ENCODE measurements around the gene NOTUM.
"Not testable (repeated sequence)": the region's sequence is repeated elsewhere in the genome, so short reads cannot be mapped to it uniquely, and the experiment has no call there.

The NOTUM gene

GRCh38 chr17:81983011-81983638 is 22.1 kb upstream of the NOTUM start:
- Histone ChIP-seq H3K4ac (ENCODE audit: low read length) (no peak overlapping the region), H3K79me1 (ENCODE audit: low read depth, low read length) (peaks cover 9% of the 10 kb centered on the region), H3K18ac (ENCODE audit: low read length) (no peak overlapping the region), H3K9ac (ENCODE audit: low read depth, low read length, poor library complexity) (peak overlapping the region; percentile 70), H2AFZ (ENCODE audit: low read length) (no peak overlapping the region), H4K8ac (ENCODE audit: low read depth, low read length) (peak overlapping the region; percentile 3), H3K4me1 (ENCODE audit: control insufficient read depth in 2 of 2, insufficient read depth in 1 of 2, low read depth in 1 of 2, low read length in 2 of 2) (peaks cover 0 to 4% of the 10 kb centered on the region in 2 donors), H2AK5ac (ENCODE audit: low read depth, low read length) (no peak overlapping the region), H3K9me3 (replicated peaks in 1 of 2; ENCODE audit: control insufficient read depth in 2 of 2, insufficient read depth in 1 of 2, low read depth in 1 of 2, low read length in 2 of 2) (peaks cover 0 to 3% of the 10 kb centered on the region in 2 donors), H3K23ac (ENCODE audit: low read depth, low read length, poor library complexity) (no peak overlapping the region), H4K91ac (ENCODE audit: low read depth, low read length, poor library complexity) (no peak overlapping the region), H3K27ac (replicated peaks; ENCODE audit: low read length) (no peak overlapping the region), H3K4me3 (ENCODE audit: low read length in 2 of 2) (peak overlapping the region in 1 of 2 donors; percentile 36), H2BK15ac (ENCODE audit: low read length) (no peak overlapping the region), H2BK12ac (ENCODE audit: low read length) (no peak overlapping the region), H2BK120ac (ENCODE audit: low read depth, low read length) (no peak overlapping the region), H3K27me3 (ENCODE audit: control insufficient read depth in 3 of 3, insufficient read depth in 3 of 3, low read depth in 1 of 3, low read length in 3 of 3) (no peaks in the 10 kb centered on the region), H3K36me3 (replicated peaks in 1 of 2; ENCODE audit: control insufficient read depth in 2 of 2, insufficient read depth in 2 of 2, low read length in 2 of 2) (peaks cover 14 to 60% of the 10 kb centered on the region in 2 donors), H2BK5ac (ENCODE audit: low read length) (no peak overlapping the region), H3K4me2 (ENCODE audit: insufficient read depth, low read length, poor library complexity, severe bottlenecking) (no peak overlapping the region), H3K14ac (ENCODE audit: low read length) (no peak overlapping the region)
- DNase-seq (ENCODE audit: low spot score), result no peak
- WGBS, 2 donors (ENCODE audit: extremely low coverage in 2 of 2, insufficient read length in 2 of 2, insufficient replicate concordance in 1 of 2), result no CpG with 5 or more reads among the region's 35 CpGs

- not testable (repeated sequence) for H3K18ac ChIP-seq (ENCODE audit: low read length); H3K79me1 ChIP-seq (ENCODE audit: low read depth, low read length); H2AFZ ChIP-seq (ENCODE audit: low read length); H3K4me2 ChIP-seq (ENCODE audit: insufficient read depth, low read length, poor library complexity, severe bottlenecking); H3K14ac ChIP-seq (ENCODE audit: low read length); H2AK5ac ChIP-seq (ENCODE audit: low read depth, low read length); H3K27ac ChIP-seq (replicated peaks; ENCODE audit: low read length); H3K9me3 ChIP-seq (replicated peaks in 1 of 2; ENCODE audit: control insufficient read depth in 2 of 2, insufficient read depth in 1 of 2, low read depth in 1 of 2, low read length in 2 of 2); DNase-seq (ENCODE audit: low spot score); H3K23ac ChIP-seq (ENCODE audit: low read depth, low read length, poor library complexity); H4K8ac ChIP-seq (ENCODE audit: low read depth, low read length); H3K4me1 ChIP-seq (ENCODE audit: control insufficient read depth in 2 of 2, insufficient read depth in 1 of 2, low read depth in 1 of 2, low read length in 2 of 2); H3K9ac ChIP-seq (ENCODE audit: low read depth, low read length, poor library complexity); H4K91ac ChIP-seq (ENCODE audit: low read depth, low read length, poor library complexity); H3K27me3 ChIP-seq (ENCODE audit: control insufficient read depth in 3 of 3, insufficient read depth in 3 of 3, low read depth in 1 of 3, low read length in 3 of 3); H3K4me3 ChIP-seq (ENCODE audit: low read length in 2 of 2); H2BK12ac ChIP-seq (ENCODE audit: low read length); H2BK15ac ChIP-seq (ENCODE audit: low read length); H3K4ac ChIP-seq (ENCODE audit: low read length); H2BK5ac ChIP-seq (ENCODE audit: low read length); H2BK120ac ChIP-seq (ENCODE audit: low read depth, low read length)
- no CpG with 5 or more reads among the region's 12 CpGs for WGBS, 2 donors (ENCODE audit: extremely low coverage in 2 of 2, insufficient read length in 2 of 2, insufficient replicate concordance in 1 of 2)
- H3K36me3 ChIP-seq (replicated peaks in 1 of 2; ENCODE audit: control insufficient read depth in 2 of 2, insufficient read depth in 2 of 2, low read length in 2 of 2), result peaks cover 11 to 49% of the 10 kb centered on the region in 2 donors
These were observed 20.5 kb upstream of the NOTUM start for GRCh38 chr17:81981511-81981910.

GRCh38 chr17:81980707-81981343 is 19.8 kb upstream of the NOTUM start:
- Histone ChIP-seq H2BK5ac (ENCODE audit: low read length) (no peak overlapping the region), H3K4me2 (ENCODE audit: insufficient read depth, low read length, poor library complexity, severe bottlenecking) (no peak overlapping the region), H2AK5ac (ENCODE audit: low read depth, low read length) (no peak overlapping the region), H3K23ac (ENCODE audit: low read depth, low read length, poor library complexity) (no peak overlapping the region), H3K4me3 (ENCODE audit: low read length in 2 of 2) (no peak overlapping the region), H3K9ac (ENCODE audit: low read depth, low read length, poor library complexity) (no peak overlapping the region), H3K18ac (ENCODE audit: low read length) (no peak overlapping the region), H3K27ac (replicated peaks; ENCODE audit: low read length) (no peak overlapping the region), H3K27me3 (ENCODE audit: control insufficient read depth in 3 of 3, insufficient read depth in 3 of 3, low read depth in 1 of 3, low read length in 3 of 3) (peaks cover 0 to 12% (median 0%) of the 10 kb centered on the region in 3 experiments), H3K14ac (ENCODE audit: low read length) (no peak overlapping the region), H4K91ac (ENCODE audit: low read depth, low read length, poor library complexity) (no peak overlapping the region), H2BK15ac (ENCODE audit: low read length) (no peak overlapping the region), H3K4ac (ENCODE audit: low read length) (no peak overlapping the region), H2BK12ac (ENCODE audit: low read length) (no peak overlapping the region), H3K9me3 (replicated peaks in 1 of 2; ENCODE audit: control insufficient read depth in 2 of 2, insufficient read depth in 1 of 2, low read depth in 1 of 2, low read length in 2 of 2) (peaks cover 0 to 3% of the 10 kb centered on the region in 2 donors), H3K79me1 (ENCODE audit: low read depth, low read length) (peaks cover 7% of the 10 kb centered on the region), H3K4me1 (ENCODE audit: control insufficient read depth in 2 of 2, insufficient read depth in 1 of 2, low read depth in 1 of 2, low read length in 2 of 2) (peaks cover 8% of the 10 kb centered on the region in 2 donors), H3K36me3 (replicated peaks in 1 of 2; ENCODE audit: control insufficient read depth in 2 of 2, insufficient read depth in 2 of 2, low read length in 2 of 2) (peaks cover 9 to 42% of the 10 kb centered on the region in 2 donors), H2AFZ (ENCODE audit: low read length) (no peak overlapping the region), H2BK120ac (ENCODE audit: low read depth, low read length) (no peak overlapping the region), H4K8ac (ENCODE audit: low read depth, low read length) (no peak overlapping the region)
- WGBS, 2 donors (ENCODE audit: extremely low coverage in 2 of 2, insufficient read length in 2 of 2, insufficient replicate concordance in 1 of 2), result no CpG with 5 or more reads among the region's 9 CpGs
- DNase-seq (ENCODE audit: low spot score), result no peak

GRCh38 chr17:81980122-81980521 is 19.1 kb upstream of the NOTUM start:
- Histone ChIP-seq H3K27me3 (ENCODE audit: control insufficient read depth in 3 of 3, insufficient read depth in 3 of 3, low read depth in 1 of 3, low read length in 3 of 3) (peaks cover 0 to 12% (median 0%) of the 10 kb centered on the region in 3 experiments), H3K27ac (replicated peaks; ENCODE audit: low read length) (no peak overlapping the region), H3K79me1 (ENCODE audit: low read depth, low read length) (peaks cover 7% of the 10 kb centered on the region), H3K4ac (ENCODE audit: low read length) (no peak overlapping the region), H3K14ac (ENCODE audit: low read length) (no peak overlapping the region), H3K23ac (ENCODE audit: low read depth, low read length, poor library complexity) (no peak overlapping the region), H2AFZ (ENCODE audit: low read length) (no peak overlapping the region), H3K9ac (ENCODE audit: low read depth, low read length, poor library complexity) (no peak overlapping the region), H3K9me3 (replicated peaks in 1 of 2; ENCODE audit: control insufficient read depth in 2 of 2, insufficient read depth in 1 of 2, low read depth in 1 of 2, low read length in 2 of 2) (peaks cover 0 to 3% of the 10 kb centered on the region in 2 donors), H2AK5ac (ENCODE audit: low read depth, low read length) (no peak overlapping the region), H2BK5ac (ENCODE audit: low read length) (no peak overlapping the region), H3K18ac (ENCODE audit: low read length) (no peak overlapping the region), H3K4me2 (ENCODE audit: insufficient read depth, low read length, poor library complexity, severe bottlenecking) (no peak overlapping the region), H4K8ac (ENCODE audit: low read depth, low read length) (no peak overlapping the region), H2BK15ac (ENCODE audit: low read length) (no peak overlapping the region), H3K4me3 (ENCODE audit: low read length in 2 of 2) (no peak overlapping the region), H2BK12ac (ENCODE audit: low read length) (no peak overlapping the region), H3K36me3 (replicated peaks in 1 of 2; ENCODE audit: control insufficient read depth in 2 of 2, insufficient read depth in 2 of 2, low read length in 2 of 2) (peaks cover 8 to 35% of the 10 kb centered on the region in 2 donors), H2BK120ac (ENCODE audit: low read depth, low read length) (no peak overlapping the region), H4K91ac (ENCODE audit: low read depth, low read length, poor library complexity) (no peak overlapping the region), H3K4me1 (ENCODE audit: control insufficient read depth in 2 of 2, insufficient read depth in 1 of 2, low read depth in 1 of 2, low read length in 2 of 2) (peaks cover 8% of the 10 kb centered on the region in 2 donors)
- no peak for DNase-seq (ENCODE audit: low spot score)
- no CpG with 5 or more reads among the region's 4 CpGs for WGBS, 2 donors (ENCODE audit: extremely low coverage in 2 of 2, insufficient read length in 2 of 2, insufficient replicate concordance in 1 of 2)
